Breast epithelium (tissue), 4 donors: ENCODE data around the gene ADARB1. TPM values are rescaled to one million over a fixed set of nuclear protein-coding genes. Genes with fewer than 3 reads are reported as not detected.

Experiments used
- DNase-seq, 2 donors: peaks; one replicate each; pipeline ENCODE4 v3.0.0-alpha.2; 2019; ENCODE audit warnings: low spot score in 2 of 2
- H3K27ac ChIP-seq, 2 donors: fragments of 200-600 bp; sonication (generic) in 1 of 2; one replicate each; pipeline ENCODE4 v1.5.1; 2016 to 2019; ENCODE audit warnings: mild to moderate bottlenecking in 1 of 2
- H3K27me3 ChIP-seq, 2 donors: fragments of 200-600 bp; sonication (generic) in 1 of 2; one replicate each; pipeline versions ENCODE4 v1.5.1 to v1.6.0; 2017 to 2019; ENCODE audit warnings: control low read depth in 1 of 2, mild to moderate bottlenecking in 1 of 2
- H3K36me3 ChIP-seq: fragments of 200-600 bp; one replicate; pipeline ENCODE4 v1.5.1; 2019
- H3K4me1 ChIP-seq, 2 donors: fragments of 200-600 bp; sonication (generic); one replicate each; pipeline ENCODE4 v1.5.1; 2016 to 2019; ENCODE audit warnings: control low read depth in 1 of 2
- H3K4me3 ChIP-seq, 3 donors: fragments of 200-600 bp; sonication (generic); 1 replicate in 2 of 3; 2 replicates in 1 of 3; pipeline ENCODE4 v1.5.1; 2016 to 2019; ENCODE audit warnings: mild to moderate bottlenecking in 3 of 3, moderate library complexity in 2 of 3
- H3K9me3 ChIP-seq, 2 donors: fragments of 200-600 bp; sonication (generic) in 1 of 2; one replicate each; pipeline ENCODE4 v1.5.1; 2016 to 2019; ENCODE audit warnings: control low read depth in 1 of 2
- CTCF ChIP-seq, 3 donors: fragments of 450-650 bp; IDR thresholded peaks; one replicate each; pipeline ENCODE4 v1.5.1; 2016 to 2017; ENCODE audit warnings: antibody characterized with exemption in 3 of 3, mild to moderate bottlenecking in 3 of 3, moderate library complexity in 3 of 3
- POLR2A ChIP-seq: fragments of 450-650 bp; IDR thresholded peaks from one replicate; pipeline ENCODE4 v1.6.1; 2016; ENCODE audit warnings: antibody characterized with exemption, mild to moderate bottlenecking, moderate library complexity
- POLR2AphosphoS5 ChIP-seq, 3 donors: sonication (generic); formaldehyde crosslinking; IDR thresholded peaks; one replicate each; pipeline ENCODE4 v1.6.1; 2017; ENCODE audit warnings: antibody characterized with exemption in 3 of 3
- intact Hi-C: fragments of 100-400 bp; cut with DNase I; formaldehyde crosslinking; loops from one replicate; pipeline ENCODE4 v1.15.1; 2023; ENCODE audit warnings: low total_unique reads
- total RNA-seq, 3 donors: library from RNA; depleted of rRNA; stranded (reverse); fragments of >200 nt; gene quantifications; one replicate each; pipeline ENCODE4 v1.1.0, GENCODE V29; 2016

ADARB1 gene
- total RNA-seq, 3 donors from 2014 or later = 19.9 to 21.3 (median 20.0) TPM

- Histone ChIP-seq H3K4me1 (no peaks in the 10 kb centered on the region), H3K27ac (no peak overlapping the region), H3K36me3 (no peaks in the 10 kb centered on the region), H3K27me3 (no peaks in the 10 kb centered on the region), H3K9me3 (no peaks in the 10 kb centered on the region), H3K4me3 (no peak overlapping the region)
- no peak for DNase-seq
- TF ChIP-seq CTCF (IDR thresholded peaks at IDR 0.05) (no peak), POLR2A (no peak), POLR2AphosphoS5 (IDR thresholded peaks at IDR 0.05) (no peak)
- intact Hi-C loops = no loop called here
Observed at GRCh38 chr21:45120975-45121374, 46.6 kb downstream of the ADARB1 start.

- H3K27ac ChIP-seq = no peak overlapping the region
- no peak for DNase-seq
- H3K36me3 ChIP-seq = no peaks in the 10 kb centered on the region
- no peaks in the 10 kb centered on the region for H3K4me1 ChIP-seq
- H3K4me3 ChIP-seq = no peak overlapping the region
- H3K9me3 ChIP-seq = no peaks in the 10 kb centered on the region
- no peaks in the 10 kb centered on the region for H3K27me3 ChIP-seq
- intact Hi-C loops = no loop called here
- TF ChIP-seq CTCF (IDR thresholded peaks at IDR 0.05) (no peak), POLR2AphosphoS5 (IDR thresholded peaks at IDR 0.05) (no peak), POLR2A (no peak)
Observed at GRCh38 chr21:45122030-45122429, 47.6 kb downstream of the ADARB1 start.

- Histone ChIP-seq H3K27me3 (no peaks in the 10 kb centered on the region), H3K27ac (no peak overlapping the region), H3K4me1 (no peaks in the 10 kb centered on the region), H3K4me3 (no peak overlapping the region), H3K36me3 (no peaks in the 10 kb centered on the region), H3K9me3 (no peaks in the 10 kb centered on the region)
- intact Hi-C loops = no loop called here
- DNase-seq = no peak
- TF ChIP-seq POLR2AphosphoS5 (IDR thresholded peaks at IDR 0.05) (no peak), POLR2A (no peak), CTCF (IDR thresholded peaks at IDR 0.05) (no peak)
Observed at GRCh38 chr21:45122432-45123132, 48.2 kb downstream of the ADARB1 start.

- no peak for TF ChIP-seq CTCF (IDR thresholded peaks at IDR 0.05)
- no peak for TF ChIP-seq POLR2A
- no peak for TF ChIP-seq POLR2AphosphoS5 (IDR thresholded peaks at IDR 0.05)
- H3K9me3 ChIP-seq = no peaks in the 10 kb centered on the region
- H3K27ac ChIP-seq = no peak overlapping the region
- H3K4me3 ChIP-seq = no peak overlapping the region
- intact Hi-C loops = no loop called here
- H3K4me1 ChIP-seq = no peaks in the 10 kb centered on the region
- no peaks in the 10 kb centered on the region for H3K36me3 ChIP-seq
- no peaks in the 10 kb centered on the region for H3K27me3 ChIP-seq
- no peak for DNase-seq
Observed at GRCh38 chr21:45123440-45123839, 49.1 kb downstream of the ADARB1 start.

GRCh38 chr21:45124596-45124995 is 50.2 kb downstream of the ADARB1 start:
- H3K27me3 ChIP-seq = no peaks in the 10 kb centered on the region
- H3K9me3 ChIP-seq = no peaks in the 10 kb centered on the region
- TF ChIP-seq POLR2A (no peak), CTCF (IDR thresholded peaks at IDR 0.05) (no peak), POLR2AphosphoS5 (IDR thresholded peaks at IDR 0.05) (no peak)
- intact Hi-C loops = no loop called here
- H3K27ac ChIP-seq = no peak overlapping the region
- no peak overlapping the region for H3K4me3 ChIP-seq
- no peaks in the 10 kb centered on the region for H3K36me3 ChIP-seq
- no peak for DNase-seq
- H3K4me1 ChIP-seq = no peaks in the 10 kb centered on the region
